GM23338 (cell line): ENCODE results near the gene AGBL4.

Experiments
- CTCF ChIP-seq, 2 experiments: fragments of 200-600 bp in 1 of 2; sonication (generic) in 1 of 2; conservative IDR thresholded peaks; 2 replicates each; pipeline versions ENCODE4 v1.5.1 to v1.6.1; 2016 to 2017; ENCODE audit warnings: antibody characterized with exemption in 2 of 2, low read depth in 2 of 2, mild to moderate bottlenecking in 2 of 2, moderate library complexity in 1 of 2
- EZH2 ChIP-seq: fragments of 200-600 bp; sonication (generic); IDR thresholded peaks from one replicate; pipeline ENCODE4 v1.8.0; 2017; ENCODE audit warnings: antibody characterized with exemption, mild to moderate bottlenecking, low read depth; ENCODE audit not compliant: unreplicated experiment
- EZH2phosphoT487 ChIP-seq: fragments of 200-600 bp; sonication (generic); IDR thresholded peaks from one replicate; pipeline ENCODE4 v1.8.1; 2018; ENCODE audit warnings: antibody characterized with exemption; ENCODE audit not compliant: unreplicated experiment
- NANOG ChIP-seq: IDR thresholded peaks from 2 replicates; pipeline ENCODE4 v1.6.1; 2016; ENCODE audit warnings: antibody characterized with exemption, borderline replicate concordance
- POLR2AphosphoS5 ChIP-seq: IDR thresholded peaks from 2 replicates; pipeline ENCODE4 v1.6.1; 2016; ENCODE audit warnings: antibody characterized with exemption, low read depth
- REST ChIP-seq: IDR thresholded peaks from one replicate; pipeline ENCODE4 v1.6.1; 2018; ENCODE audit warnings: antibody characterized with exemption; ENCODE audit not compliant: unreplicated experiment
- ZNF114 ChIP-seq: fragments of 250-450 bp; sonication (Bioruptor Pico); IDR thresholded peaks from 2 replicates; pipeline ENCODE4 v1.5.0; 2020; ENCODE audit warnings: mild to moderate bottlenecking, moderate library complexity

GRCh38 chr1:49358036-49358435 is 665.7 kb downstream of the AGBL4 start:
- TF ChIP-seq CTCF (conservative IDR thresholded peaks at IDR 0.05; ENCODE audit: low read depth in 2 of 2) (no peak), EZH2phosphoT487 (no peak), POLR2AphosphoS5 (no peak), ZNF114 (CRISPR knock-in tag) (no peak), EZH2 (no peak), NANOG (no peak), REST (no peak)
